ENCODE measurements around the gene HIP1. TPM values are rescaled to one million over a fixed set of nuclear protein-coding genes. Genes with fewer than 3 reads are reported as not detected.

The HIP1 gene
- total and polyA plus RNA-seq, 2 of the 13 experiments (the other 11 are each of a cell fraction or from before 2014, with no cell fraction given) = 4.5 to 6.2 TPM

GRCh38 chr7:75628055-75628454 lies 110.7 kb downstream of the HIP1 start (continued):
- TF ChIP-seq PRDM15 (CRISPR knock-in tag; IDR thresholded peaks at IDR 0.05) = no peak

- no peak overlapping the region for H3K4me2 ChIP-seq (ENCODE audit: low read depth, low read length)
- 10% methylated on average over 2 of the region's 2 CpGs for WGBS (ENCODE audit: low lambda C conversion rate)
- H3K4me3 ChIP-seq (replicated peaks in 1 of 3; ENCODE audit: insufficient read depth in 1 of 3, low read depth in 2 of 3, low read length in 3 of 3) = no peak overlapping the region
- no TSS peak for BruUV-seq (replicated peaks)
- intact Hi-C loops (cut with micrococcal nuclease; ENCODE audit: unreplicated experiment) (no loop called here), in situ Hi-C loops (cut with HindIII; ENCODE audit: extremely low pct_ligation_motif_present, low pct_unique_long_range_greater_than_20kb) (no loop called here)
- H3K4me1 ChIP-seq (ENCODE audit: insufficient read depth, low read length) = peaks cover 5% of the 10 kb centered on the region; the same call in 1 of the 2 replicates
- H3K27me3 ChIP-seq (ENCODE audit: control insufficient read depth in 1 of 2, insufficient read depth in 2 of 2, low read length in 2 of 2) = no peaks in the 10 kb centered on the region; a peak in 1 of 5 replicates
- no peaks in the 10 kb centered on the region for H3K79me2 ChIP-seq (ENCODE audit: insufficient read depth, low read length)
- ATAC-seq (no peak; the same call in 2 of the 3 replicates), FAIRE-seq (no peak), DNase-seq (ENCODE audit: low spot score) (no peak)
- no peak overlapping the region for H3K27ac ChIP-seq (ENCODE audit: extremely low read length, insufficient read depth, low read length)
- no peak overlapping the region for H3K9ac ChIP-seq (ENCODE audit: insufficient read depth, low read depth, low read length)
- H2AFZ ChIP-seq (ENCODE audit: low read length) = no peak overlapping the region
- ChIA-PET POLR2A (no interaction called here), CTCF (ENCODE audit: low intra/inter-chr PET ratio, low total read pairs) (no interaction called here)
- no peaks in the 10 kb centered on the region for H3K9me3 ChIP-seq (ENCODE audit: low read length)
- H4K20me1 ChIP-seq (ENCODE audit: insufficient read depth, low read length) = no peaks in the 10 kb centered on the region
- H3K36me3 ChIP-seq (replicated peaks in 1 of 2; ENCODE audit: control insufficient read depth in 1 of 2, insufficient read depth in 2 of 2, low read length in 2 of 2) = no peaks in the 10 kb centered on the region
- TF ChIP-seq ZNF335 (CRISPR knock-in tag; IDR thresholded peaks at IDR 0.05) (no peak), GLMP (CRISPR knock-in tag; IDR thresholded peaks at IDR 0.05; ENCODE audit: borderline replicate concordance) (no peak), HNRNPLL (IDR thresholded peaks at IDR 0.05; ENCODE audit: low read depth, low read length, poor library complexity, severe bottlenecking) (no peak), RFXANK (CRISPR knock-in tag; IDR thresholded peaks at IDR 0.05) (no peak), ZKSCAN8 (CRISPR knock-in tag; IDR thresholded peaks at IDR 0.05; ENCODE audit: borderline replicate concordance) (no peak), HNF4G (IDR thresholded peaks at IDR 0.05; ENCODE audit: borderline replicate concordance, low read depth, low read length) (no peak), HNF4G (CRISPR knock-in tag; IDR thresholded peaks at IDR 0.05; ENCODE audit: borderline replicate concordance, low read depth) (no peak), ZNF333 (CRISPR knock-in tag; IDR thresholded peaks at IDR 0.05; ENCODE audit: borderline replicate concordance) (no peak), ZNF678 (CRISPR knock-in tag; IDR thresholded peaks at IDR 0.05) (no peak), IRF9 (CRISPR knock-in tag; IDR thresholded peaks at IDR 0.05; ENCODE audit: borderline replicate concordance) (no peak), TCF7 (IDR thresholded peaks at IDR 0.05; ENCODE audit: low read depth) (no peak), ZBTB26 (CRISPR knock-in tag; IDR thresholded peaks at IDR 0.05; ENCODE audit: borderline replicate concordance) (no peak), ZFP90 (CRISPR knock-in tag; IDR thresholded peaks at IDR 0.05; ENCODE audit: borderline replicate concordance) (no peak)
Observed at GRCh38 chr7:75626954-75627353, 111.8 kb downstream of the HIP1 start.

All from HepG2 (cell line).